Suprapubic skin (tissue), 3 donors: ENCODE measurements around the gene OR51F2.
"Not testable (repeated sequence)": the region's sequence is repeated elsewhere in the genome, so short reads cannot be mapped to it uniquely, and the experiment has no call there.

Experiments
- CTCF ChIP-seq, 2 donors: fragments of 200-600 bp in 1 of 2; fragments of 450-650 bp in 1 of 2; sonication (generic) in 1 of 2; IDR thresholded peaks; one replicate each; pipeline ENCODE4 v1.5.1; 2016 to 2019; ENCODE audit warnings: antibody characterized with exemption in 2 of 2, mild to moderate bottlenecking in 1 of 2, moderate library complexity in 1 of 2
- EP300 ChIP-seq: sonication (generic); formaldehyde crosslinking; IDR thresholded peaks from one replicate; pipeline ENCODE4 v1.6.1; 2017; ENCODE audit warnings: antibody characterized with exemption
- POLR2A ChIP-seq, 2 donors: fragments of 450-650 bp; IDR thresholded peaks; one replicate each; pipeline ENCODE4 v1.6.1; 2017; ENCODE audit warnings: antibody characterized with exemption in 2 of 2, mild to moderate bottlenecking in 2 of 2, moderate library complexity in 2 of 2

- not testable (repeated sequence) for TF ChIP-seq CTCF (IDR thresholded peaks at IDR 0.05); POLR2A (IDR thresholded peaks at IDR 0.05); EP300
Measured at GRCh38 chr11:4854286-4854685, 33.2 kb downstream of the OR51F2 start.
